Measurements from ENCODE around the gene BCL3.

The BCL3 gene

DNA sequence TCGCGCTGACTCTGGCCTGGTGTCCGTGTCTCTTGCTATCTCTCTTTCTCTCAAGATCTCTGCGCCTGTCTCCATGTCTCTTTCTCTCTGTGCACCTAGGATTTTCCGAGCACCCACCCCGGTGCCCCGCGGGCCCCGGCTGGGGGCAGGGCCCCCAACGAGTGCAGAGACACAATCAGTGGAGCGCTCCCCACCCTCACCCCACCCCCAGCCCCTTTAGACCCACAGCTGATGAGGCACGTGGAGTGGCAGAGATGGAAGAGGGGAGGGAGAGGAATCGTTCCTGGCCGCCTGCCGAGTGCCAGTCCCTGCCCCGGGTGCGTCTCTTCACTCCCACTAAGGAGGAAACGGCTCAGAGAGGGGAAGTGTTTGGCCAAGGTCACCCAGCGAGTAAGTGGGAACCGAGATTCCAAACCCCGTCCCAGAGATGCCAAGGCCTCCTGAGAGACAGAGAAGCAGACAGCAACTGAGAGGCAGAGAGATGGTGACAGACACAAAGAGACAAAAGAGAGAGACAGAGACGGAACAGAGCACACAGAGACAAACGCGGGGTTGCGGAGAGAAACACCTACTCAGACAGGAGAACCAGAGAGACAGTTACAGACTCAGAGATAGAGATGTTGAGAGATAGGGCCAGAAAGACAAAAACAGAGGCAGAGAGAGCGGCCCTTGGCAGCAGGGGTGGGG lies 626 bp upstream of the BCL3 start:
- H3K4me3 ChIP-seq (ENCODE audit: low read length): peak overlapping the region; percentile 53
- TF ChIP-seq, protein P1, sequence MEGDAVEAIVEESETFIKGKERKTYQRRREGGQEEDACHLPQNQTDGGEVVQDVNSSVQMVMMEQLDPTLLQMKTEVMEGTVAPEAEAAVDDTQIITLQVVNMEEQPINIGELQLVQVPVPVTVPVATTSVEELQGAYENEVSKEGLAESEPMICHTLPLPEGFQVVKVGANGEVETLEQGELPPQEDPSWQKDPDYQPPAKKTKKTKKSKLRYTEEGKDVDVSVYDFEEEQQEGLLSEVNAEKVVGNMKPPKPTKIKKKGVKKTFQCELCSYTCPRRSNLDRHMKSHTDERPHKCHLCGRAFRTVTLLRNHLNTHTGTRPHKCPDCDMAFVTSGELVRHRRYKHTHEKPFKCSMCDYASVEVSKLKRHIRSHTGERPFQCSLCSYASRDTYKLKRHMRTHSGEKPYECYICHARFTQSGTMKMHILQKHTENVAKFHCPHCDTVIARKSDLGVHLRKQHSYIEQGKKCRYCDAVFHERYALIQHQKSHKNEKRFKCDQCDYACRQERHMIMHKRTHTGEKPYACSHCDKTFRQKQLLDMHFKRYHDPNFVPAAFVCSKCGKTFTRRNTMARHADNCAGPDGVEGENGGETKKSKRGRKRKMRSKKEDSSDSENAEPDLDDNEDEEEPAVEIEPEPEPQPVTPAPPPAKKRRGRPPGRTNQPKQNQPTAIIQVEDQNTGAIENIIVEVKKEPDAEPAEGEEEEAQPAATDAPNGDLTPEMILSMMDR (IDR thresholded peaks at IDR 0.05; ENCODE audit: insufficient read depth, low read depth, low read length, missing control alignments): no peak
- no peak for DNase-seq (ENCODE audit: low read depth)

DNA sequence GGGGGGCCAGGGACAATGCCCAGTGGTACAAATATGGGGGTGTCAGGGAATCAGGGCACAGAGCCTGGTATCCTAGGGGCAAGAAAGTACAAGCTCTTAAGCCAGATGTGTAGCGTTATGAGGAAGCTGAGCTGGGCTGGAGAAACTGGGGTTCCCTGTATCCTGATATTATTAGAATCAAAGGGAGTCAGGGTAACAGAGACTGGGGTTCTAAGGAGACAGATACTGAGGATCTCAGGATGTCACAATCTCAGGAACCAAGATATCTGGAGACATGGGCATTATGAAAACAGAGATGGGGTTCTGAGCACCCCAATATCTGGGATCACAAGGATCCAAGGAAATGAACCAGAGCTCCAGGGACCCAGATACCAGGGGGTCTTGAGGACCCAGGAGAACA lies 784 bp downstream of the BCL3 start:
- no peak for DNase-seq (ENCODE audit: low read depth)
- TF ChIP-seq, protein P1 (IDR thresholded peaks at IDR 0.05; ENCODE audit: insufficient read depth, low read depth, low read length, missing control alignments): no peak
- H3K4me3 ChIP-seq (ENCODE audit: low read length): peak overlapping the region; percentile 69

DNA sequence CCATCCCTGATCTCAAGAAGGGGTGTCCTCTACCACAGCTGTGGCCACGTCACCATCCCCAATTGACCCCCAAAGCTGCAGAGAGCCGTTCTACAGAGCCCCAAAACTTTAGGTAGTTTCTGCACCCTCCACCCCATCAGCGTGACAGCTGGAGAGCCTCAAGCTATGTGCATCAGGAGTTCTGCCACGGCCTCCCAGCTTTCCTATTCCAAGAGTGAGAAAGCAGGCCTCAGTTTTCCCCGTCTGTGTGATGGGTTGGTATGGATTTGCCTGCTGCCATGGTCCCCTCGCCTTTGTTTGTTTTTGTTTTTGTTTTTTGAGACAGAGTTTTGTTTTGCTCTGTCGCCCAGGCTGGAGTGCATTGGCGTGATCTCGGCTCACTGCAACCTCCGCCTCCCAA lies 1.5 kb downstream of the BCL3 start:
- peak overlapping the region; percentile 69 for H3K4me3 ChIP-seq (ENCODE audit: low read length)
- TF ChIP-seq, protein P1 (IDR thresholded peaks at IDR 0.05; ENCODE audit: insufficient read depth, low read depth, low read length, missing control alignments): no peak
- DNase-seq (ENCODE audit: low read depth): no peak

DNA sequence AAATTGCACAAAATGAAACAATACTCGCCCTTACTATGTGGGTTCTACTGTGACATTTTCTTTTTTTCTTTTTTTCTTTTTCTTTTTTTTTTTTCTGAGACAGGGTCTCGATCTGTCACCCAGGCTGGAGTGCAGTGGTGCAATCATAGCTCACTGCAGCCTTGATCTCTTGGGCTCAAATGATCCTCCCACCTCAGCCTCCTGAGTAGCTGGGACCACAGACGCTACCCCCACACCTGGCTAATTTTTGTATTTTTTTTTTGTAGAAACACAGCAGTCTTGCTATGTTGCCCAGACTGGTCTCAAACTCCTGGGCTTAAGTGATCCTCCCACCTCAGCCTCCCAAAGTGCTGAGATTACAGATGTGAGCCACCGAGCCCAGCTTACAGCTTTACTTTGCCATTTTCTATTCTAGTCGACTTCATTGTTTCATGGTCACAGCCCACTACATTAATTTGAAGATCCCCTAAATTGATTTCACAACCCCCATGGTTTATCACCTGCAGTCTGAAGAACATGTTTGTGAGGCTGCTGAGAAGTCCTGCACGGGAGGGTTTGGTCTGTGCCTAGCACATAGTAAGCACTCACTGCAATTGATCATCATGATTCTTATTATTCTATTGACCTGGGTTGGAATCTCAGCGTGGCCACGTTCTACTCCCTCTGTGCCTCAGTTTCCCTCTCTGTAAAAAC lies 3.8 kb downstream of the BCL3 start:
- no peak for DNase-seq (ENCODE audit: low read depth)
- no peak overlapping the region for H3K4me3 ChIP-seq (ENCODE audit: low read length)
- TF ChIP-seq, protein P1 (IDR thresholded peaks at IDR 0.05; ENCODE audit: insufficient read depth, low read depth, low read length, missing control alignments): no peak

DNA sequence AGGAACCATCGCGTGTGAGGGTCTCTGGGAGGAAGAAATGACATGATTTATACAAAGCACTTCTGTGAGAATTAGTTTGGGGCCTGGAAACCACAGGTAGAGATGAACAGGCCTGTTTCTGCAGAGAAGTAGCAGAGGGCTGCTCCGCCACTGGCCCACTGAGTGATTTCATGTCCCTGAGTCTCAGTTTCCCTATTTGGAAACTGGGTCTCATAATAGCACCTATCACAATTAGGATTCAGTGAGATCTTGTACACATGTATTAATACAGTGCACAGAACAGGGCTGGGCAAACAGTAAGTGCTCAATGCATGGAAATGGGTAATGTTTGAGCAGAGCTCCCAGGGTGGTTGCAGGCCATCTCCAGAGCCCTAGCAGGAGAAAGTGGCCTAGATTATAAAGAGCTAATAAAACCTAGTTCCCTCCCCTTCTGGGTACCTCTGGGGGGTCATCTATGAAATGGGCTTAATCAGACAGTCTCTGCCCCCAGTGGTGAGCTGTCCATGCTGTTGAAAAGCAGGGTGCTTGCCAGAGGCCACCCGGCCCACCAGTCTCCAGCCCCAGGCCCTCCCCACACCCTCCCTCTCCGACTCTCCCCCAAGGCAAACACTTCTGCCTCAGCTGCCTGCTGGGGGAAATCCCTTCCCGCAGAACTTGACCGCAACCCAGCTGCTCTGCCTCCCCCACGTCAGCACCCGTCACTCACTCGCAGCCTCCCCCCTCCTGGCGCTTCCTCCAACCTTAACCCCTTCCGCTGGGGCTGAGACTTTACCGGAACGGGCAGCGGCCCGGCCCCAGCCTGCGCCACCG lies 4.5 kb downstream of the BCL3 start:
- TF ChIP-seq, protein P1 (IDR thresholded peaks at IDR 0.05; ENCODE audit: insufficient read depth, low read depth, low read length, missing control alignments): no peak
- H3K4me3 ChIP-seq (ENCODE audit: low read length): peak overlapping the region; percentile 7
- peak; percentile 93 for DNase-seq (ENCODE audit: low read depth)

DNA sequence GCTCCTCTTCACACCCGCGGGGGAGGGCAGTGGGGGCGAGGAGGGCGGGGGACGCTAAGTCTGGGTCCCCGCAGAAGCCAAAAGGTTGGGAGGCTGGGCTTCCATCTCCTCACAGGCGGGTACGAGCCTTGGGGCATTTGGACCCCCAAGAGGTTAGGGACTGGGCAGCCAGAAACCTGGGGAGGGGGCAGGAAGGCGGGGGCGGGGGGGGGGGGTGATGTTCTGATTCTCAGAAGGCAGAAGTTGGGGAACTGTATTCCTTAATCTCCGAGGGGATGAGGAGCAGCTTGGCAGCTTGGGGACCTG lies 5.1 kb downstream of the BCL3 start:
- peak overlapping the region; percentile 7 for H3K4me3 ChIP-seq (ENCODE audit: low read length)
- DNase-seq (ENCODE audit: low read depth): no peak
- TF ChIP-seq, protein P1 (IDR thresholded peaks at IDR 0.05; ENCODE audit: insufficient read depth, low read depth, low read length, missing control alignments): no peak

Measured in epithelial cell of esophagus (primary cell).